Skeletal muscle satellite cell (primary cell): ENCODE results near the gene ZBED2.
"Not testable (repeated sequence)": the region's sequence is repeated elsewhere in the genome, so short reads cannot be mapped to it uniquely, and the experiment has no call there.

Source experiments
- H3K27me3 ChIP-seq: 2 replicates; pipeline ENCODE4 v1.7.0; 2013; ENCODE audit warnings: low read length; ENCODE audit not compliant: control insufficient read depth, insufficient read depth
- H3K36me3 ChIP-seq: 2 replicates; pipeline ENCODE4 v1.7.0; 2013; ENCODE audit warnings: mild to moderate bottlenecking, control low read depth, low read length; ENCODE audit not compliant: insufficient read depth
- H3K4me1 ChIP-seq: 2 replicates; pipeline ENCODE4 v1.7.0; 2013; ENCODE audit warnings: low read length; ENCODE audit not compliant: control insufficient read depth, insufficient read depth
- H3K4me2 ChIP-seq: 2 replicates; pipeline ENCODE4 v1.7.0; 2013; ENCODE audit warnings: mild to moderate bottlenecking, low read length
- H3K4me3 ChIP-seq: 2 replicates; pipeline ENCODE4 v1.7.0; 2013; ENCODE audit warnings: low read length
- H3K9ac ChIP-seq: 2 replicates; pipeline ENCODE4 v1.7.0; 2013; ENCODE audit warnings: mild to moderate bottlenecking, low read depth, low read length, moderate library complexity
- H3K9me3 ChIP-seq: replicated peaks from 2 replicates; pipeline ENCODE4 v1.7.0; 2013; ENCODE audit warnings: mild to moderate bottlenecking, control low read depth, low read length

Gene ZBED2

GRCh38 chr3:111570404-111571030, 24.6 kb downstream of the ZBED2 start:
- H3K4me1 ChIP-seq = no peaks in the 10 kb centered on the region

GRCh38 chr3:111568911-111569310, 26.2 kb downstream of the ZBED2 start:
- no peaks in the 10 kb centered on the region for H3K9me3 ChIP-seq
- no peak overlapping the region for H3K9ac ChIP-seq
- H3K4me1 ChIP-seq = no peaks in the 10 kb centered on the region
- no peak overlapping the region for H3K4me3 ChIP-seq
- no peak overlapping the region for H3K4me2 ChIP-seq
- no peaks in the 10 kb centered on the region for H3K36me3 ChIP-seq
- peaks cover 12% of the 10 kb centered on the region for H3K27me3 ChIP-seq

More at GRCh38 chr3:111570404-111571030, 24.6 kb downstream of the ZBED2 start:
- no peak overlapping the region for H3K9ac ChIP-seq
- H3K4me2 ChIP-seq = no peak overlapping the region
- H3K36me3 ChIP-seq = no peaks in the 10 kb centered on the region
- H3K9me3 ChIP-seq = no peaks in the 10 kb centered on the region
- no peak overlapping the region for H3K4me3 ChIP-seq
- H3K27me3 ChIP-seq = peaks cover 4% of the 10 kb centered on the region

GRCh38 chr3:111568355-111568754, 26.8 kb downstream of the ZBED2 start:
- H3K4me1 ChIP-seq = no peaks in the 10 kb centered on the region
- H3K36me3 ChIP-seq = no peaks in the 10 kb centered on the region
- peaks cover 12% of the 10 kb centered on the region for H3K27me3 ChIP-seq
- no peaks in the 10 kb centered on the region for H3K9me3 ChIP-seq
- no peak overlapping the region for H3K4me2 ChIP-seq
- no peak overlapping the region for H3K4me3 ChIP-seq
- H3K9ac ChIP-seq = no peak overlapping the region

DNA sequence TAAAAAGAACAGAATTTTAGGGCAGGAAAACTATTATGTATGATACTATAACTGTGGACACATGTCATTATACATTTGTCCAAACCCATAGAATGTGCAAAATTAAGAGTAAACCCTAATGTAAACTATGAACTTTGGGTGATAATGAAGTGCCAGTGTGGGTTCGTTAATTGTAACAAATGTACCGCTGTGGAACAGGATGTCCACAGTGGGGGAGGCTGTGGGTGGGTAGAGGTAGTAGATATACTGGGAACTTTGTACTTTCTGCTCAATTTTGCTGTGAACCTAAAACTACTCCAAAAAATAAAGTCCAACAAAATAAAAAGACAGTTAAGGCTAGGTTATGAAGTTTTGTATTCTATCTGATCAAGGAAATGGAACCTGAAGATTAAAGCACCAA, 28.3 kb downstream of the ZBED2 start:
- no peak overlapping the region for H3K4me2 ChIP-seq
- no peak overlapping the region for H3K4me3 ChIP-seq
- no peak overlapping the region for H3K9ac ChIP-seq
- peaks cover 19% of the 10 kb centered on the region for H3K27me3 ChIP-seq
- H3K4me1 ChIP-seq = no peaks in the 10 kb centered on the region
- no peaks in the 10 kb centered on the region for H3K9me3 ChIP-seq
- H3K36me3 ChIP-seq = no peaks in the 10 kb centered on the region

GRCh38 chr3:111561902-111562301, 33.2 kb downstream of the ZBED2 start:
- not testable (repeated sequence) for H3K4me3 ChIP-seq, H3K4me1 ChIP-seq, H3K36me3 ChIP-seq, H3K9ac ChIP-seq, H3K9me3 ChIP-seq, H3K4me2 ChIP-seq
- peaks cover 16% of the 10 kb centered on the region for H3K27me3 ChIP-seq

- Histone ChIP-seq H3K4me1 (no peaks in the 10 kb centered on the region), H3K27me3 (no peaks in the 10 kb centered on the region), H3K9ac (no peak overlapping the region), H3K9me3 (no peaks in the 10 kb centered on the region), H3K36me3 (no peaks in the 10 kb centered on the region), H3K4me3 (no peak overlapping the region), H3K4me2 (no peak overlapping the region)
Measured at GRCh38 chr3:111548756-111549155, 46.4 kb downstream of the ZBED2 start.

- H3K27me3 ChIP-seq = no peaks in the 10 kb centered on the region
- H3K4me1 ChIP-seq = no peaks in the 10 kb centered on the region
- H3K36me3 ChIP-seq = no peaks in the 10 kb centered on the region
- H3K4me3 ChIP-seq = no peak overlapping the region
- H3K9me3 ChIP-seq = no peaks in the 10 kb centered on the region
- H3K9ac ChIP-seq = no peak overlapping the region
- no peak overlapping the region for H3K4me2 ChIP-seq
Measured at GRCh38 chr3:111548092-111548491, 47.1 kb downstream of the ZBED2 start.

DNA sequence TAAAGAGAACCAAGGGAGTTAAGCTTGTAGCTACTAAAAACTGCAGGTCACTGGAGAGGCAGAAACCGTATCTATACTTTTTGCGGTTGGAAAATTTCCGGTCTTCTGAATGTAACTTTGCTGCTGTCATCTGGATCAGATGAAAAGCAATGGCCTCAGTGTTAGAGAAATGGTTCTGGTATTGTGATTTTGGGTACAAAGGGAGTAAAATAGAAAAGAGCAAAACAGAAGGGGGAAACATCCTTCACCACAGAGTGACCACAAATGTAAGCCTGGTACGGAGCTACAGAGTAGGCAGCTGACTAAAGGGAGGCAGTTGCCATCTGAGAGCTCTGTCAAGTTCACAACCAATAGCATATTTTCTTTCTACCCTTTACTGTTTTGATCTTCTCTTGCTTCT, 47.5 kb downstream of the ZBED2 start:
- Histone ChIP-seq H3K9me3 (no peaks in the 10 kb centered on the region), H3K4me3 (no peak overlapping the region), H3K9ac (no peak overlapping the region), H3K4me1 (no peaks in the 10 kb centered on the region), H3K4me2 (no peak overlapping the region), H3K27me3 (no peaks in the 10 kb centered on the region), H3K36me3 (no peaks in the 10 kb centered on the region)

DNA sequence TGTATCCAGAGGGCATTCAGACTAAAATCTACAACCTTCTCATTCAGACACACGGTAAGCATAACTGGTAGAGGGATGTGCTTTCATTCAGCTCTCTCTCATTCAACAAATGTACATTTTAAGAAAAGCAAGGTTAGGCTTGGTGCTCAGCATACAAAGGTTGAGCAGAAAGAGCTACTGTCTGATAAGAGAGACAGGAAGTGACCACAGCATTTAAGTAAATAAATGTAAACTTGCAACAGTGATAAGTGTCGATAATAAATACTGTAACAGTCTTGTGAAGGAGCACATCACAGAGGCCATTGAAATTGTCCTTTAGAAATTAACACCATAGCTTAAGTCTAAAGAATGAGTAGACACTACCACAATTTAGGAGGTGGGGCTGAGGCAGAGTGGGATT, 49.8 kb downstream of the ZBED2 start:
- Histone ChIP-seq H3K27me3 (no peaks in the 10 kb centered on the region), H3K9me3 (no peaks in the 10 kb centered on the region), H3K4me1 (no peaks in the 10 kb centered on the region), H3K4me3 (no peak overlapping the region), H3K9ac (no peak overlapping the region), H3K36me3 (no peaks in the 10 kb centered on the region), H3K4me2 (no peak overlapping the region)
